ENCODE measurements around the gene ANG. TPM values are rescaled to one million over a fixed set of nuclear protein-coding genes. Genes with fewer than 3 reads are reported as not detected.

Gene ANG
- total RNA-seq, 1 donor from 2014 or later: 4.2 TPM

- no peaks in the 10 kb centered on the region for H3K36me3 ChIP-seq
- TF ChIP-seq CTCF (IDR thresholded peaks at IDR 0.05): no peak
- no peaks in the 10 kb centered on the region for H3K4me1 ChIP-seq
- H3K4me3 ChIP-seq: no peak overlapping the region
- H3K27ac ChIP-seq: no peak overlapping the region
- intact Hi-C loops (cut with DNase I): no loop called here
- H3K27me3 ChIP-seq: no peaks in the 10 kb centered on the region
- DNase-seq (ENCODE audit: low spot score in 2 of 2): no peak
- H3K9me3 ChIP-seq: no peaks in the 10 kb centered on the region
Observed at GRCh38 chr14:20668969-20669368, 19.6 kb upstream of the ANG start.

DNA sequence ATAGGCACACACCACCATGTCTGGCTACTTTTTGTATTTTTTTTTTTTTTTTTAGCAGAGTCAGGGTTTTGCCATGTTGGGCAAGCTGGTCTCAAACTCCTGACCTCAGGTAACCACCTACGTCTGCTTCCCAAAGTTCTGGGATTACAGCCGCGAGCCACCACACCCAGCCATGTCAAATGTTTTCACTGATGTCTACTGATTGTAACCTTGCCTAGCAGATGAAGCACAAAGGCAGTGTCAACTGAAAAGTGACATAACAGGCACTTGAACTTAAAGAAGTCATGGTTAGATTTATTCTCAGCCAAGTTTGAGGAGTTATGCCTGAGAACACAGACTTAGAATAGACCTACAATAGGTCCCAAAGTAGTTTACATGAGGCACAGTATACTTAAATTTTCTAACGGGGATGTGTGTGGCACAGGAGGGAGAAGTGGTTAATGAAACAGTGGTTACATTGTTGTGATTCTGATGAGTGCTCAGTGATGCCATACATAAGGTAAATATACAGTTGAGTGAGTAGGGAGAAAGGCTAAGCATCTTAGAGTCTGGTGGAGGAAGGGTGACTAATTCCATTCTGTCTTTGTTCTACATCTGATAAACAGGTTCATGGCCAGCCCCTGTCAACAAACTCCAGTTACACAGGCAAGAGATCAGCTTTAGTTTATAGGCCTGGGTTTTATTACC, 16.8 kb upstream of the ANG start:
- TF ChIP-seq CTCF (IDR thresholded peaks at IDR 0.05): no peak
- Histone ChIP-seq H3K27me3 (no peaks in the 10 kb centered on the region), H3K36me3 (no peaks in the 10 kb centered on the region), H3K4me3 (no peak overlapping the region), H3K4me1 (no peaks in the 10 kb centered on the region), H3K27ac (no peak overlapping the region), H3K9me3 (no peaks in the 10 kb centered on the region)
- intact Hi-C loops (cut with DNase I): no loop called here
- DNase-seq (ENCODE audit: low spot score in 2 of 2): no peak

GRCh38 chr14:20675669-20676068, 12.9 kb upstream of the ANG start:
- intact Hi-C loops (cut with DNase I): no loop called here
- H3K4me3 ChIP-seq: no peak overlapping the region

DNA sequence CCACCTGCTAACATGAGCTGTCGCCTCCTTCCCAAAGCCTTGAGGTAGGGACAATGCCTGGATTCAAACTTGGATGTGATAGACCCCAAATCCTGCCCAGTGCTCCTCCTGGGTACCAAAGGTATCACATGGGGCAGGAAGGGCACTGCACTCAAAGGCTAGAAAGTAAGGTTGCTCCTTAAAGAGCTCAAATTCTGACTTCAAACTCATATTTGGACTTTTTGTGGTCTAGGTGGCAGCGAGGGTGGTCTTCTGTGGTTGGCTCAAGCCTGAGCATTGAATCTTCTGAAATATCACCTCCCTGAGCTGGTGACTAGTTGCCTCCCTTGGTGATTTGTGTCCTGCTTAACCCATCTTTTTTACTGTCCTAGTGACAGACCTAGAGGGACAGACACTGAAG, 12.5 kb upstream of the ANG start:
- Histone ChIP-seq H3K4me3 (no peak overlapping the region), H3K27ac (no peak overlapping the region), H3K4me1 (peaks cover 7 to 15% of the 10 kb centered on the region in 2 donors), H3K36me3 (no peaks in the 10 kb centered on the region), H3K27me3 (no peaks in the 10 kb centered on the region), H3K9me3 (no peaks in the 10 kb centered on the region)
- DNase-seq (ENCODE audit: low spot score in 2 of 2): no peak
- no peak for TF ChIP-seq CTCF (IDR thresholded peaks at IDR 0.05)
- intact Hi-C loops (cut with DNase I): no loop called here

More at GRCh38 chr14:20675669-20676068, 12.9 kb upstream of the ANG start:
- no peaks in the 10 kb centered on the region for H3K36me3 ChIP-seq
- H3K27me3 ChIP-seq: no peaks in the 10 kb centered on the region
- H3K9me3 ChIP-seq: no peaks in the 10 kb centered on the region
- peaks cover 4 to 11% of the 10 kb centered on the region in 2 donors for H3K4me1 ChIP-seq
- no peak for DNase-seq (ENCODE audit: low spot score in 2 of 2)
- no peak for TF ChIP-seq CTCF (IDR thresholded peaks at IDR 0.05)
- no peak overlapping the region for H3K27ac ChIP-seq

DNA sequence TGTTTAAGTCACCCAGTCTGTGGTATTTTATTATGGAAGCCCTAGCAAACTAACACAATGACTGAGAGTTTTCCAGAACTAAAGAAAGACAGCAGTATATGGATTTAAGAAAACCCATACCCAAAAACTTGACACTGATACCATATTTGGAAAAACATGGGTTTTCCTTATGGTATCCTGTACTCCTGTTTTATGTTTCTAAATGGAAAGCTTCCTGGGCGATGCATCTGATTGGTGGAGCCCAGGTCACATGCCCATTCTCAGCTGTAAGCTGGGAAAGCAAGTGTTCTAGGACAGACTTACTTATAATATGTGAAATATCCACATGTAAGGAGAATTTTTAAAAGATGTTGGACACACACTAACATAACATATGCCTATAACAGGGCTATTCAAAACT, 8.7 kb upstream of the ANG start:
- no peak for TF ChIP-seq CTCF (IDR thresholded peaks at IDR 0.05)

More for the DNA sequence above, 8.7 kb upstream of the ANG start:
- Histone ChIP-seq H3K4me1 (peaks cover 7 to 15% of the 10 kb centered on the region in 2 donors), H3K27me3 (no peaks in the 10 kb centered on the region), H3K27ac (no peak overlapping the region), H3K36me3 (no peaks in the 10 kb centered on the region), H3K4me3 (no peak overlapping the region), H3K9me3 (no peaks in the 10 kb centered on the region)
- intact Hi-C loops (cut with DNase I): loop anchor here (5.0 kb wide), 2 partner anchors 422 to 702 kb away; partner anchors contain the start of genes SUPT16H and TMEM253
- peak in 1 of 2 donors; percentile 53 for DNase-seq (ENCODE audit: low spot score in 2 of 2)
